Ramos (cell line): ENCODE data around the gene PRKG2.
"Not testable (repeated sequence)": the region's sequence is repeated elsewhere in the genome, so short reads cannot be mapped to it uniquely, and the experiment has no call there.

Source experiments
- in situ Hi-C: fragments of 300-500 bp; cut with MboI; formaldehyde crosslinking; loops from one replicate; pipeline ENCODE4 v1.14.3; 2022; ENCODE audit warnings: low sequenced_read_pairs; ENCODE audit not compliant: unreplicated experiment

Gene PRKG2, protein sequence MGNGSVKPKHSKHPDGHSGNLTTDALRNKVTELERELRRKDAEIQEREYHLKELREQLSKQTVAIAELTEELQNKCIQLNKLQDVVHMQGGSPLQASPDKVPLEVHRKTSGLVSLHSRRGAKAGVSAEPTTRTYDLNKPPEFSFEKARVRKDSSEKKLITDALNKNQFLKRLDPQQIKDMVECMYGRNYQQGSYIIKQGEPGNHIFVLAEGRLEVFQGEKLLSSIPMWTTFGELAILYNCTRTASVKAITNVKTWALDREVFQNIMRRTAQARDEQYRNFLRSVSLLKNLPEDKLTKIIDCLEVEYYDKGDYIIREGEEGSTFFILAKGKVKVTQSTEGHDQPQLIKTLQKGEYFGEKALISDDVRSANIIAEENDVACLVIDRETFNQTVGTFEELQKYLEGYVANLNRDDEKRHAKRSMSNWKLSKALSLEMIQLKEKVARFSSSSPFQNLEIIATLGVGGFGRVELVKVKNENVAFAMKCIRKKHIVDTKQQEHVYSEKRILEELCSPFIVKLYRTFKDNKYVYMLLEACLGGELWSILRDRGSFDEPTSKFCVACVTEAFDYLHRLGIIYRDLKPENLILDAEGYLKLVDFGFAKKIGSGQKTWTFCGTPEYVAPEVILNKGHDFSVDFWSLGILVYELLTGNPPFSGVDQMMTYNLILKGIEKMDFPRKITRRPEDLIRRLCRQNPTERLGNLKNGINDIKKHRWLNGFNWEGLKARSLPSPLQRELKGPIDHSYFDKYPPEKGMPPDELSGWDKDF

GRCh38 chr4:81214881-81215868, at the start of gene PRKG2:
PRKG2 (minus strand) TSS chr4:81215222; CDS start chr4:81205047, 10,175 bp downstream.
- in situ Hi-C loops = no loop called here

DNA sequence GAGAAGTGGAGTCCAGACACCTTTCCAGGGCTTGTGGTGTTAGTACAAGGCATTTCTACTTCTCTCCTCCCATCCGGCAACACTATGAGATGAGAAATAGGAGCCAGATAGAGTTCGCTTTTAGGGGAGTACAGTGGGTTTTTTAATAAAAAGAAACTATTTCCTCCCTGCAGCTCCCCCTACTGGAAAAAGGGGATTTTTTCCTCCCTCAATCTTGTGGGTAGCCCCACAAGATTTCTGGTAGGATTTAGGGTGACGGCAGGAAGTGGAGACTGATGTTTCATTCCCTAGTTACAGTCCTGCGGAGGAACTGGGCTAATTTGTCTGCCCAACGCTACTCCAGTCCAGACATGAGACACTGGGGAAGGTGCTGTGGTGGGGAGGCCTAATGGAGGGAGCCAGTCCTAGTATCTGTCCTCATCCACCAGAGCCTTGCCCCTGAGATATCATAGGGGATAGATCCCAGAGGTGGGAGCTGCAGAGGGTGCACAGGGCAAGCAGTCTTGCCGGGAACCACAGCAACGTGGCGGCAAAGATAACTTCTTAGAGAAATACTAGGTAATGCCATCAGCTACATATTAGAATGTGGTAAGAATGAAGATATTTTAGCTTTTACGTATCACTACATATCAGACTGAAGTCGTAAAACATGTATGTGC, 45.5 kb upstream of the PRKG2 start:
- in situ Hi-C loops = no loop called here

GRCh38 chr4:81258841-81259550, 44.0 kb upstream of the PRKG2 start:
- in situ Hi-C loops = no loop called here

- in situ Hi-C loops = no loop called here
Observed at GRCh38 chr4:81257816-81258215, 42.8 kb upstream of the PRKG2 start.

DNA sequence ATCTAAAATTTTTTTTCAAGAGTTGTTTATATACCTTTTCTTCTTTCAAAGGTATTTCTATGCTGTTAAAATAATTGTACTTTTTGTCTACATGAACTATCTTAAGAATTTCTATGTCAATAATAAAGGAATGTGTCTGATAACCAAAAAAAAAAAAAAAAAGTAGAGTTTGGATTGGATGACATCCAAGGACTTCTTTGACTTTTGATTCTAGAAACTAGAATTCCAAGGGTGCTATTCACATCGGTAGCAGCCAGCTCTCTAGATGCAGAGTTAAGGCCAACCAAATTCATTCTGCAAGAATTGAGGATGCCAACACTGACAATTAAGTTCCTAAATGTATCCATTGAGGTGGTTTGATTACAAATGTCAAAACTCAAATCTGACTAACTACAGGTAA, 42.0 kb upstream of the PRKG2 start:
- in situ Hi-C loops = no loop called here

GRCh38 chr4:81256059-81256970, 41.3 kb upstream of the PRKG2 start:
- in situ Hi-C loops = no loop called here

- in situ Hi-C loops = no loop called here
Observed at GRCh38 chr4:81255524-81255923, 40.5 kb upstream of the PRKG2 start.

GRCh38 chr4:81250430-81250829, 35.4 kb upstream of the PRKG2 start:
- in situ Hi-C loops = no loop called here

GRCh38 chr4:81245218-81246009, 30.4 kb upstream of the PRKG2 start:
- in situ Hi-C loops = no loop called here

DNA sequence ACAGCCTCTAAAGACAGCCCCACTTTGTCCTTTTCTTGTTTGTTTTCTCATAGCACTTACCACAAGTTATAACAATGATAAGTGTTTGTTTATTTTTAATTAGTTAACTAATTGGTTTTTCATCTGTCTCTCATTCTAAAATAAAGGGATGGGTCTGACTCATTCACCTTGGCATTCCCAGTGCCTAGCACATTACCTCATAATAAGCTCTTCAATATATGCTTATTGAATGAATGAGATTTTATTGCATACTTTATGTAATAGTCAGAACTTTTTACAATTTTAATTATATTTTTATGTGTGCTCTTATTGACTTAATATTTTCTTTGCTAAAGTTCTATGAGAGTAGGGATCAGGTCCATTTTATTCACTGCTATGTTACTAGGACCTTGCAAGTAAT, 22.8 kb upstream of the PRKG2 start:
- in situ Hi-C loops = no loop called here

DNA sequence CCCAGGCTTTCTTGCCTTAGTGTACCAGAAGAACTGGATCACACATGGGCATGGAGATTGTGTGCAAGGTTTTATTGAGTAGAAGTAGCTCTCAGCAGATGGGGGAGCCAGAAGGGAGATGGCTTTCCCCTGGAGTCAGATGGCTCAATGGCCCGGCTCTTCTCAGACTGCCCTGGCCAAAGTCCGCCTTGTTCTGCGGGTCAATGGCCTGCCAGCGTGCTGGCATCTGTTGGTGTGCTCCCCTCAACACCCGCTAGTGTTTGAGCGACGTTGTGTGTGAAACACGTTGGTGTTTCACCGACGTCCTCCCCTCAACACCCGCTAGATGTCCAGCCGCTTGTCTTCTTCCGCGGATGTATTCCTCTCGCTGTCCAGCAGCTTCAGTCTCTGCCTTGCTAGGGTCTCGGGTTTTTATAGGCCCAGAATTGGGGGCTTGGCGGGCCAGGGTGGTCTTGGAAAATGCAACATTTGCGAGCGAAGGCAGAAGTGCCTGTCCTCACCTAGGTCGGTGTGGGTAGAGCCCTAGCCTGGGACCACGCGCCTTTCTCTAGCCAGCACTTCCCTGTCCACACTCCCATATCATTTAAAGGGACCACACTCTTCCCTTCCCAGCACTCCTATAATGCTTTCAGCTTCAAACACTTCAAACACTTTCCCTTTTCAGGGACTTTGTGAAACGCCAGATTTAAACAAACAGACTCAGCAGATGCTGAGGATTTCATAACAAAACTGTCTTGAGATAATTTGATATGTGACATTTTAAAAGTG, 21.1 kb upstream of the PRKG2 start:
- in situ Hi-C loops = no loop called here

DNA sequence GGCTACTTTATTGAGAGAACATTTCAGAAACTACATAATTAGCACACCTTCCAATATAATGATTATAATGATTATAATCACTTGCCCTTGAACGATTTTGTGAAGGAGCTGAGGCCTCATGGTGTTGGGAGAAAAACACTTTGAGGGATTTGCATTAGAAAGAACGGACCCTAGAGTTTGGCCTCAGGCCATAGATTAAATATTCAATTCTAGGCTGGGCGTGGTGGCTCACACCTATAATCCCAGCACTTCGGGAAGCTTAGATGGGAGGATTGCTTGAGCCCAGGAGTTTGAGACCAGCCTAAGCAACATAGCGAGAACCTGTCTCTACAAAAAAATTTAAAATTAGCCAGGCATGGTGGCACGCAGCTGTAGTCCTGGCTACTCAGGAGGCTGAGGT, 12.9 kb upstream of the PRKG2 start:
- in situ Hi-C loops = no loop called here

DNA sequence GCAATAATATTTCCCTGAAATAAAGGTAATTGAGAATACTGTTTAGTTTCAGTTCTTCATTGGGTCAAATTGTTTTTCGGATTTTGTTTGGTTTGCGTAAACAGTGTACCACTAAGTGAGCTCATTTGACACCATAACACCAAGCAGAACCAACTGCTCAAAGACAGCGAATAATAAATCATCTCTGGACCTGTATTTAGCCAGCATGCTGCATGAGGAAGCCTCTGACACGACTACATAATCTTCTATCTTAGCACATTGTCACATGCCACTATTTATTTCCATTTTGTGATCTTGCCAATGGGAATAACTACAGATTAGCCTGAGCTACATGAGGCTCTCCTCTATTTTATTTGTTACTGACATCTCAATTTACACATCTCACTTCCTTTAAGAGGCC, 12.1 kb upstream of the PRKG2 start:
- in situ Hi-C loops = no loop called here

DNA sequence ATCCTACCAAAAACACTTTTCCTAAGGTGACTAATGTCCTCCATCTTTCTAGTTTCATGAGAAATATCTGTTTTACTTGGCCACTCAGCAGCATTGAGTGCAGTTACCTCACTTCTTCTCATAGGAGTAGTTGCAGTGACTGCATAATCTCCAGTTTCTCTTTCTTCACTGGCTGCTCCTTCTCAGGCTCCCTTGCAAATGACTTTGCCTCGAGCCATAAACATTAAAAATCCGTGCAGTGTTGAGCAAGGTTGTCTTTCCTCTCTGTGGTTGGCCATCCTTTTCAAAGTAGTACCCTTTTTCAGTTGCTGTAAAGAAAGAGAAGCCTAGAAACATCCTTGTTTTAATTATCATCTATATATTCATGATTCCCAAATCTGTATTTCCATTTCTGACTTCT, 10.2 kb upstream of the PRKG2 start:
- in situ Hi-C loops = no loop called here

- in situ Hi-C loops = not testable (repeated sequence)
Observed at GRCh38 chr4:81222082-81222472, 7.1 kb upstream of the PRKG2 start.

- in situ Hi-C loops = no loop called here
Observed at GRCh38 chr4:81221303-81222081, 6.5 kb upstream of the PRKG2 start.
